Cardiac fibroblast (primary cell): ENCODE data around the gene SUPT3H.

Source experiments
- DNase-seq, 2 donors: peaks; one replicate each; pipeline versions ENCODE4 v3.0.0 to v3.0.0-alpha.2; 2010; ENCODE audit warnings: low read depth in 2 of 2
- H3K4me3 ChIP-seq, 2 donors: replicated peaks in 1 of 2; 1 replicate in 1 of 2; 2 replicates in 1 of 2; pipeline ENCODE4 v1.5.1; 2011; ENCODE audit warnings: low read depth in 2 of 2, low read length in 2 of 2, mild to moderate bottlenecking in 2 of 2, moderate library complexity in 1 of 2
- CTCF ChIP-seq: IDR thresholded peaks from one replicate; pipeline ENCODE4 v1.5.1; 2011; ENCODE audit warnings: low read depth, mild to moderate bottlenecking, low read length, inconsistent platforms

SUPT3H gene

GRCh38 chr6:44829836-44830235, 547.9 kb downstream of the SUPT3H start:
- H3K4me3 ChIP-seq = no peak overlapping the region
- no peak for TF ChIP-seq CTCF
- no peak for DNase-seq

GRCh38 chr6:44828780-44829179, 549.0 kb downstream of the SUPT3H start:
- no peak for TF ChIP-seq CTCF
- no peak overlapping the region for H3K4me3 ChIP-seq
- no peak for DNase-seq

GRCh38 chr6:44826025-44826676, 551.6 kb downstream of the SUPT3H start:
- TF ChIP-seq CTCF = no peak
- no peak overlapping the region for H3K4me3 ChIP-seq
- DNase-seq = no peak

- H3K4me3 ChIP-seq = no peak overlapping the region
- no peak for DNase-seq
- no peak for TF ChIP-seq CTCF
Measured at GRCh38 chr6:44825273-44825672, 552.5 kb downstream of the SUPT3H start.

- no peak for DNase-seq
- no peak overlapping the region for H3K4me3 ChIP-seq
- no peak for TF ChIP-seq CTCF
Measured at GRCh38 chr6:44824567-44824966, 553.2 kb downstream of the SUPT3H start.

- no peak overlapping the region for H3K4me3 ChIP-seq
- DNase-seq = no peak
- no peak for TF ChIP-seq CTCF
Measured at GRCh38 chr6:44820759-44821158, 557.0 kb downstream of the SUPT3H start.

- H3K4me3 ChIP-seq = no peak overlapping the region
- TF ChIP-seq CTCF = no peak
- peak in 1 of 2 donors; percentile 29 for DNase-seq
Measured at GRCh38 chr6:44820321-44820720, 557.4 kb downstream of the SUPT3H start.
